Measurements from ENCODE around the gene LMO7. TPM values are rescaled to one million over a fixed set of nuclear protein-coding genes. Genes with fewer than 3 reads are reported as not detected.
A peak's percentile ranks its signal among the peaks of the same experiment; 100 is the strongest.

Gene LMO7
- total RNA-seq, 6 experiments from 2014 or later, result 682 to 843 (median 813) TPM

GRCh38 chr13:75803164-75803611 lies 167.1 kb downstream of the LMO7 start:
- peaks cover 93% of the 10 kb centered on the region for H3K4me1 Mint-ChIP-seq (ENCODE audit: low read depth)
- DNase-seq, result no peak
- peak overlapping the region; percentile 68 for H3K27ac Mint-ChIP-seq
- peaks cover 58% of the 10 kb centered on the region for H3K27me3 Mint-ChIP-seq (ENCODE audit: insufficient read depth)
- H3K9me3 Mint-ChIP-seq, result peaks cover 28% of the 10 kb centered on the region
- peaks cover 86% of the 10 kb centered on the region for H3K36me3 Mint-ChIP-seq (ENCODE audit: low read depth)
- TF ChIP-seq CTCF (IDR thresholded peaks at IDR 0.05), result no peak
- H3K4me3 Mint-ChIP-seq, result peak overlapping the region; percentile 44; the same call in 1 of the 2 replicates

GRCh38 chr13:75804054-75804453 lies 167.9 kb downstream of the LMO7 start:
- Mint-ChIP-seq H3K9me3 (peaks cover 28% of the 10 kb centered on the region), H3K4me1 (ENCODE audit: low read depth) (peaks cover 90% of the 10 kb centered on the region), H3K36me3 (ENCODE audit: low read depth) (peaks cover 85% of the 10 kb centered on the region), H3K27ac (peak overlapping the region; percentile 68), H3K4me3 (peak overlapping the region; percentile 48; the same call in 1 of the 2 replicates), H3K27me3 (ENCODE audit: insufficient read depth) (peaks cover 62% of the 10 kb centered on the region)
- DNase-seq, result no peak
- TF ChIP-seq CTCF (IDR thresholded peaks at IDR 0.05), result no peak

- peaks cover 85% of the 10 kb centered on the region for H3K4me1 Mint-ChIP-seq (ENCODE audit: low read depth)
- H3K36me3 Mint-ChIP-seq (ENCODE audit: low read depth), result peaks cover 82% of the 10 kb centered on the region
- H3K9me3 Mint-ChIP-seq, result peaks cover 28% of the 10 kb centered on the region
- H3K27ac Mint-ChIP-seq, result peak overlapping the region; percentile 68
- no peak for DNase-seq
- TF ChIP-seq CTCF (IDR thresholded peaks at IDR 0.05), result no peak
- H3K4me3 Mint-ChIP-seq, result peak overlapping the region; percentile 48; the same call in 1 of the 2 replicates
- peaks cover 60% of the 10 kb centered on the region for H3K27me3 Mint-ChIP-seq (ENCODE audit: insufficient read depth)
Measured at GRCh38 chr13:75804605-75805004, 168.5 kb downstream of the LMO7 start.

- TF ChIP-seq CTCF (IDR thresholded peaks at IDR 0.05), result no peak
- Mint-ChIP-seq H3K27ac (peak overlapping the region; percentile 75), H3K9me3 (peaks cover 23% of the 10 kb centered on the region; the same call in 1 of the 2 replicates), H3K36me3 (ENCODE audit: low read depth) (peaks cover 73% of the 10 kb centered on the region), H3K4me1 (ENCODE audit: low read depth) (peaks cover 70% of the 10 kb centered on the region), H3K4me3 (peak overlapping the region; percentile 29; the same call in 1 of the 2 replicates), H3K27me3 (ENCODE audit: insufficient read depth) (peaks cover 57% of the 10 kb centered on the region)
- DNase-seq, result no peak
Measured at GRCh38 chr13:75806117-75806516, 170.0 kb downstream of the LMO7 start.

- Mint-ChIP-seq H3K4me3 (peak overlapping the region; percentile 46; the same call in 1 of the 2 replicates), H3K9me3 (peaks cover 21% of the 10 kb centered on the region; the same call in 1 of the 2 replicates), H3K36me3 (ENCODE audit: low read depth) (peaks cover 38% of the 10 kb centered on the region), H3K27ac (peak overlapping the region; percentile 19), H3K4me1 (ENCODE audit: low read depth) (peaks cover 19% of the 10 kb centered on the region), H3K27me3 (ENCODE audit: insufficient read depth) (peaks cover 49% of the 10 kb centered on the region)
- TF ChIP-seq CTCF (IDR thresholded peaks at IDR 0.05), result no peak
- no peak for DNase-seq
Measured at GRCh38 chr13:75811361-75811760, 175.2 kb downstream of the LMO7 start.
